PC-9 (cell line): ENCODE data around the gene FAM20B.
A peak's percentile ranks its signal among the peaks of the same experiment; 100 is the strongest.

Source experiments
- EZH2 ChIP-seq: fragments of 200-600 bp; sonication (generic); IDR thresholded peaks from 2 replicates; pipeline ENCODE4 v1.8.0; 2017; ENCODE audit warnings: antibody characterized with exemption, low read depth
- TF ChIP-seq, protein P1 (sequence below): fragments of 200-600 bp; sonication (generic); conservative IDR thresholded peaks from 2 replicates; pipeline ENCODE4 v1.6.1; 2017; ENCODE audit warnings: mixed run types, antibody characterized with exemption, mild to moderate bottlenecking, moderate library complexity

- TF ChIP-seq, protein P1, sequence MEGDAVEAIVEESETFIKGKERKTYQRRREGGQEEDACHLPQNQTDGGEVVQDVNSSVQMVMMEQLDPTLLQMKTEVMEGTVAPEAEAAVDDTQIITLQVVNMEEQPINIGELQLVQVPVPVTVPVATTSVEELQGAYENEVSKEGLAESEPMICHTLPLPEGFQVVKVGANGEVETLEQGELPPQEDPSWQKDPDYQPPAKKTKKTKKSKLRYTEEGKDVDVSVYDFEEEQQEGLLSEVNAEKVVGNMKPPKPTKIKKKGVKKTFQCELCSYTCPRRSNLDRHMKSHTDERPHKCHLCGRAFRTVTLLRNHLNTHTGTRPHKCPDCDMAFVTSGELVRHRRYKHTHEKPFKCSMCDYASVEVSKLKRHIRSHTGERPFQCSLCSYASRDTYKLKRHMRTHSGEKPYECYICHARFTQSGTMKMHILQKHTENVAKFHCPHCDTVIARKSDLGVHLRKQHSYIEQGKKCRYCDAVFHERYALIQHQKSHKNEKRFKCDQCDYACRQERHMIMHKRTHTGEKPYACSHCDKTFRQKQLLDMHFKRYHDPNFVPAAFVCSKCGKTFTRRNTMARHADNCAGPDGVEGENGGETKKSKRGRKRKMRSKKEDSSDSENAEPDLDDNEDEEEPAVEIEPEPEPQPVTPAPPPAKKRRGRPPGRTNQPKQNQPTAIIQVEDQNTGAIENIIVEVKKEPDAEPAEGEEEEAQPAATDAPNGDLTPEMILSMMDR, result peak; percentile 45; the same call in 1 of the 2 replicates
- no peak for TF ChIP-seq EZH2
Observed at GRCh38 chr1:179105393-179105792, 79.7 kb downstream of the FAM20B start.
